Ishikawa (cell line): ENCODE results near the gene PAM.

ENCODE experiments used
- EP300 ChIP-seq: IDR thresholded peaks from 2 replicates; pipeline ENCODE4 v1.6.1; 2012; ENCODE audit warnings: borderline replicate concordance
- REST ChIP-seq: IDR thresholded peaks from 2 replicates; pipeline ENCODE4 v1.6.1; 2012; ENCODE audit warnings: low read depth, mild to moderate bottlenecking
- TF ChIP-seq, protein P1 (sequence below): IDR thresholded peaks from 2 replicates; pipeline ENCODE4 v1.6.1; 2012

DNA sequence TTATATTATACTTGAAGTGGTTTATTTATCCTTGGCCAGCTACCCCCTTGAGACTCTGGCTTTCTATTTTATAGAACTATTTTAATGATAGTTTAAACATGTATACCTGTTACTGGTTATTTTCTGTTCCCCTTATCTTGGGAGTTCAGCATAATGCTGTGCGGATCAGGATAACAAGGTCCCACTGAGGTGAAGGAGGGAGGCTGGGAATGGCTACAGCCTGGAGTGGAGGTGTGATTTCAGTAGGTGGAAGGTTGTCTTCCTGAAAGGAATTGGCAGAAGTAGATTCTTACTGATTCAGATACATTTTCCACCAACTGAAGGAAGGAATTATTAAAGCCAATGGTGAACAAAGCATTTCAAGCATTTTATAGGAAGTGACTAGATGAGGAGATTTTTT, 38.9 kb downstream of the PAM start:
- TF ChIP-seq REST (no peak), EP300 (no peak)
- TF ChIP-seq, protein P1, sequence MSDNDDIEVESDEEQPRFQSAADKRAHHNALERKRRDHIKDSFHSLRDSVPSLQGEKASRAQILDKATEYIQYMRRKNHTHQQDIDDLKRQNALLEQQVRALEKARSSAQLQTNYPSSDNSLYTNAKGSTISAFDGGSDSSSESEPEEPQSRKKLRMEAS = no peak
